Endothelial cell of umbilical vein (primary cell): Measurements from ENCODE around the gene SLC26A2. TPM values are rescaled to one million over a fixed set of nuclear protein-coding genes. Genes with fewer than 3 reads are reported as not detected.

Experiments used
- BruUV-seq: library from RNA; stranded (reverse); fragments of 400-500 nt; replicated peaks from 2 replicates; lab custom pipeline; 2021; lab: Mats Ljungman, UMichigan
- CTCF ChIA-PET: fragments of 300-600, 350-600 bp; sonication (Branson Sonifier 250); formaldehyde crosslinking; loops from one replicate; lab custom pipeline; 2021; ENCODE audit warnings: antibody characterized with exemption, inconsistent platforms; lab: Charles Lee
- POLR2A ChIA-PET: fragments of 300-600, 350-600 bp; sonication (Branson Sonifier 250); formaldehyde crosslinking; loops from one replicate; lab custom pipeline; 2021; ENCODE audit warnings: antibody characterized with exemption, inconsistent platforms; lab: Charles Lee
- DNase-seq: peaks from one replicate; pipeline ENCODE4 v3.0.0-alpha.2; 2011; ENCODE audit warnings: low read depth, low spot score
- FAIRE-seq: peaks from 2 replicates; lab custom pipeline; 2011; peaks lifted over from hg19 to GRCh38; lab: Jason Lieb, UNC
- H2AFZ ChIP-seq: 2 replicates; pipeline ENCODE4 v1.6.0; 2012; ENCODE audit warnings: low read depth, low read length, control low read depth, inconsistent platforms
- H3K27ac ChIP-seq: 2 replicates; pipeline ENCODE4 v1.5.1; 2011; ENCODE audit warnings: low read depth, mild to moderate bottlenecking, control low read depth, low read length, moderate library complexity; ENCODE audit not compliant: insufficient read depth
- H3K27me3 ChIP-seq, 2 experiments: 2 replicates each; pipeline versions ENCODE4 v1.6.0 to v1.6.1; 2011; ENCODE audit warnings: low read length in 2 of 2, mixed read lengths in 1 of 2; ENCODE audit not compliant: control insufficient read depth in 2 of 2, insufficient read depth in 2 of 2
- H3K36me3 ChIP-seq, 2 experiments: 2 replicates in 1 of 2; 3 replicates in 1 of 2; pipeline ENCODE4 v1.5.1; 2011; ENCODE audit warnings: low read length in 2 of 2, mild to moderate bottlenecking in 1 of 2, moderate library complexity in 1 of 2; ENCODE audit not compliant: control insufficient read depth in 2 of 2, insufficient read depth in 2 of 2; ENCODE audit errors: extremely low read depth in 1 of 2
- H3K4me1 ChIP-seq: 3 replicates; pipeline ENCODE4 v1.5.1; 2011; ENCODE audit warnings: mild to moderate bottlenecking, low read length; ENCODE audit not compliant: control insufficient read depth, insufficient read depth; ENCODE audit errors: extremely low read depth
- H3K4me2 ChIP-seq: 2 replicates; pipeline ENCODE4 v1.6.1; 2011; ENCODE audit warnings: low read length, control low read depth, mixed read lengths; ENCODE audit not compliant: insufficient read depth
- H3K4me3 ChIP-seq, 3 experiments: fragments of 200-600 bp in 1 of 3; sonication (generic), shearing (Covaris generic) in 1 of 3; replicated peaks in 1 of 3; 2 replicates each; pipeline ENCODE4 v1.5.1; 2011 to 2016; ENCODE audit warnings: control low read depth in 3 of 3, low read length in 3 of 3, mild to moderate bottlenecking in 2 of 3, inconsistent platforms in 1 of 3, low read depth in 1 of 3, moderate library complexity in 1 of 3; ENCODE audit not compliant: insufficient read depth in 1 of 3
- H3K79me2 ChIP-seq: 2 replicates; pipeline ENCODE4 v1.6.0; 2012; ENCODE audit warnings: low read length, inconsistent platforms; ENCODE audit not compliant: control insufficient read depth, insufficient read depth
- H3K9ac ChIP-seq: replicated peaks from 2 replicates; pipeline ENCODE3; 2011; ENCODE audit warnings: low read length, control low read depth; ENCODE audit not compliant: insufficient read depth; ENCODE audit errors: extremely low read depth
- H3K9me1 ChIP-seq: replicated peaks from 3 replicates; pipeline ENCODE4 v1.6.0; 2011; ENCODE audit warnings: mild to moderate bottlenecking, low read length; ENCODE audit not compliant: control insufficient read depth, insufficient read depth; ENCODE audit errors: extremely low read depth
- H3K9me3 ChIP-seq: replicated peaks from 2 replicates; pipeline ENCODE4 v1.5.1; 2012; ENCODE audit warnings: low read length, inconsistent platforms; ENCODE audit not compliant: control insufficient read depth, insufficient read depth
- H4K20me1 ChIP-seq: replicated peaks from 2 replicates; pipeline ENCODE3; 2011; ENCODE audit warnings: mild to moderate bottlenecking, low read length; ENCODE audit not compliant: control insufficient read depth, insufficient read depth; ENCODE audit errors: extremely low read depth
- CTCF ChIP-seq, 2 donors: IDR thresholded peaks; 1 replicate in 1 of 2; 2 replicates in 1 of 2; pipeline ENCODE4 v1.5.1; 2011; ENCODE audit warnings: low read length in 2 of 2, mild to moderate bottlenecking in 2 of 2, moderate library complexity in 2 of 2, control low read depth in 1 of 2, inconsistent platforms in 1 of 2, low read depth in 1 of 2; ENCODE audit not compliant: insufficient read depth in 1 of 2; ENCODE audit errors: extremely low read depth in 1 of 2
- EZH2 ChIP-seq: IDR thresholded peaks from 2 replicates; pipeline ENCODE4 v1.6.1; 2012; ENCODE audit warnings: borderline replicate concordance, low read depth, mild to moderate bottlenecking, moderate library complexity, low read length, inconsistent platforms; ENCODE audit not compliant: severe bottlenecking
- FOS ChIP-seq: IDR thresholded peaks from 2 replicates; pipeline ENCODE4 v1.6.1; 2011; ENCODE audit warnings: mild to moderate bottlenecking, low read length, moderate library complexity, borderline replicate concordance; ENCODE audit not compliant: insufficient read depth
- GATA2 ChIP-seq: IDR thresholded peaks from 2 replicates; pipeline ENCODE4 v1.7.0; 2011; ENCODE audit warnings: low read depth, mild to moderate bottlenecking, moderate library complexity, mixed read lengths, low read length; ENCODE audit not compliant: insufficient read length, insufficient read depth
- JUN ChIP-seq: IDR thresholded peaks from 2 replicates; pipeline ENCODE4 v1.6.1; 2011; ENCODE audit warnings: borderline replicate concordance, low read depth; ENCODE audit not compliant: insufficient read length, insufficient read depth
- MYC ChIP-seq: IDR thresholded peaks from one replicate; pipeline ENCODE4 v1.6.1; 2011; ENCODE audit warnings: mild to moderate bottlenecking, low read depth, low read length
- POLR2A ChIP-seq: IDR thresholded peaks from 2 replicates; pipeline ENCODE4 v1.6.1; 2012; ENCODE audit warnings: low read depth, mild to moderate bottlenecking, control low read depth, low read length
- POLR2AphosphoS5 ChIP-seq: IDR thresholded peaks from 2 replicates; pipeline ENCODE4 v1.6.1; 2012; ENCODE audit warnings: low read depth, mild to moderate bottlenecking, control low read depth, low read length, moderate library complexity; ENCODE audit not compliant: insufficient read depth
- dilution Hi-C: fragments of 300-500 bp; cut with MboI; formaldehyde crosslinking; loops from one replicate; pipeline ENCODE4 v1.15.0; 2019; ENCODE audit warnings: low sequenced_read_pairs; ENCODE audit not compliant: extremely low pct_ligation_motif_present
- intact Hi-C: fragments of 100-400 bp; cut with micrococcal nuclease; formaldehyde crosslinking; loops from one replicate; pipeline ENCODE4 v1.10.0; 2022
- polyA plus RNA-seq, 4 experiments: library from polyadenylated mRNA; depleted of rRNA in 3 of 4; stranded (reverse) in 3 of 4; unstranded in 1 of 4; fragments of >200 nt; gene quantifications; 2 replicates each; pipeline versions ENCODE4 v1.2.1 to v1.2.3, GENCODE V29; 2011 to 2012; ENCODE audit warnings: missing spikeins in 1 of 4
- total RNA-seq: library from RNA; stranded (reverse); gene quantifications from 2 replicates; pipeline ENCODE4 v1.2.3, GENCODE V29; 2021
- TF ChIP-seq, protein P1 (sequence below): IDR thresholded peaks from 2 replicates; pipeline ENCODE4 v1.6.1; 2011; ENCODE audit not compliant: insufficient read depth, insufficient read length

Gene SLC26A2
- total and polyA plus RNA-seq, 2 donors (not counting 3 experiments of a cell fraction or from before 2014, with no cell fraction given): 5.9 to 16.8 TPM

DNA sequence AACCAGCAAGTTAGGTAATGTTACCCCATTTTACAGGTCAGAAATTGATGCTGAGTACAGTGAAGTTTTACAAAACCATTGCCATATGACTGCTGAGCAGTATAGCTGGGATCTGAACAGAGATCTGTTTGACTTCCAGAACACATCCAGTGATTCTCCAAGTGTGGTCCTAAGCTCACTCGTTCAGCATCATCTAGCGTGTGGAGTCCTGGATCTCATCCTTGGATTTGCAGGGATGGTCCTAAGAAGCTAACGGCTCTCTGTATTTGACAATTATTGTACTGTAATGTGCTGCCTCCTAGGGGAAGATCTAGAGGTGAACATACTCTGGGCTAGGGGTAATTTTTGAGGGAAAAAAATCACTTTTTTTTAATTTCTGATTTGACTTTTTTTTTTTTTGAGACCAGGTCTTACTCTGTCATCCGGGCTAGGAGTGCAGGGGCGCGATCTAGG is 1.4 kb downstream of the SLC26A2 start:
- peaks cover 21% of the 10 kb centered on the region for H3K4me1 ChIP-seq
- no peaks in the 10 kb centered on the region for H3K9me1 ChIP-seq
- no peak overlapping the region for H3K27ac ChIP-seq
- FAIRE-seq: peak; percentile 81
- H3K9ac ChIP-seq: no peak overlapping the region
- H4K20me1 ChIP-seq: no peaks in the 10 kb centered on the region
- no peaks in the 10 kb centered on the region for H3K36me3 ChIP-seq
- DNase-seq: peak; percentile 64
- no peaks in the 10 kb centered on the region for H3K27me3 ChIP-seq
- intact Hi-C loops (loop anchor here (1.0 to 2.0 kb wide), 6 partner anchors 28 to 325 kb away; no protein-coding TSS in a partner anchor), dilution Hi-C loops (no loop called here)
- H2AFZ ChIP-seq: no peak overlapping the region
- H3K4me3 ChIP-seq: no peak overlapping the region
- no TSS peak for BruUV-seq
- no peak overlapping the region for H3K4me2 ChIP-seq
- no peaks in the 10 kb centered on the region for H3K9me3 ChIP-seq
- POLR2A ChIA-PET: no interaction called here
- CTCF ChIA-PET: interaction anchor here (0.5 to 13.6 kb wide), 35 partner anchors 10 to 326 kb away, joined by 3 to 421 read pairs (median 4); no protein-coding TSS in a partner anchor
- TF ChIP-seq POLR2AphosphoS5: no peak
- no peak for TF ChIP-seq EZH2
- TF ChIP-seq, protein P1, sequence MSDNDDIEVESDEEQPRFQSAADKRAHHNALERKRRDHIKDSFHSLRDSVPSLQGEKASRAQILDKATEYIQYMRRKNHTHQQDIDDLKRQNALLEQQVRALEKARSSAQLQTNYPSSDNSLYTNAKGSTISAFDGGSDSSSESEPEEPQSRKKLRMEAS: no peak
- TF ChIP-seq POLR2A: no peak
- TF ChIP-seq CTCF (IDR thresholded peaks at IDR 0.05; ENCODE audit: extremely low read depth in 1 of 2, insufficient read depth in 1 of 2, low read depth in 1 of 2, low read length in 2 of 2): peak; percentile 48 to 57
- TF ChIP-seq FOS: no peak
- TF ChIP-seq JUN: no peak
- TF ChIP-seq GATA2: no peak
- TF ChIP-seq MYC: no peak
- no peaks in the 10 kb centered on the region for H3K79me2 ChIP-seq
